ENCODE results near the gene PPIF. TPM values are rescaled to one million over a fixed set of nuclear protein-coding genes. Genes with fewer than 3 reads are reported as not detected.
A peak's percentile ranks its signal among the peaks of the same experiment; 100 is the strongest.

PPIF gene
- total and polyA plus RNA-seq, 2 of the 13 experiments (the other 11 are each of a cell fraction or from before 2014, with no cell fraction given) = 147 to 157 TPM

- TF ChIP-seq ZNF142 (CRISPR knock-in tag; IDR thresholded peaks at IDR 0.05) (no peak), CREBL2 (CRISPR knock-in tag; IDR thresholded peaks at IDR 0.05; ENCODE audit: borderline replicate concordance) (no peak), TBP (CRISPR knock-in tag; IDR thresholded peaks at IDR 0.05) (no peak), ZNF224 (CRISPR knock-in tag; IDR thresholded peaks at IDR 0.05) (no peak), RCOR2 (CRISPR knock-in tag; IDR thresholded peaks at IDR 0.05) (no peak), KDM5B (CRISPR knock-in tag; IDR thresholded peaks at IDR 0.05; ENCODE audit: borderline replicate concordance) (peak; percentile 35; the same call in 1 of the 2 replicates), ZNF280B (CRISPR knock-in tag; IDR thresholded peaks at IDR 0.05; ENCODE audit: borderline replicate concordance) (no peak), STAT6 (CRISPR knock-in tag; IDR thresholded peaks at IDR 0.05; ENCODE audit: borderline replicate concordance) (0 out of 2 replicates have a peak, but pooled peaks have one; percentile 24), ZFP36 (IDR thresholded peaks at IDR 0.05; ENCODE audit: borderline replicate concordance, low read depth, low read length, partially characterized antibody) (no peak), ZNF468 (CRISPR knock-in tag; IDR thresholded peaks at IDR 0.05) (no peak), SIX1 (CRISPR knock-in tag; IDR thresholded peaks at IDR 0.05; ENCODE audit: borderline replicate concordance) (no peak), SOX6 (IDR thresholded peaks at IDR 0.05) (no peak), SOX6 (CRISPR knock-in tag; IDR thresholded peaks at IDR 0.05) (peak; percentile 38), ZNF776 (CRISPR knock-in tag; IDR thresholded peaks at IDR 0.05) (no peak), SIX4 (CRISPR knock-in tag; IDR thresholded peaks at IDR 0.05) (no peak), THRA (CRISPR knock-in tag; IDR thresholded peaks at IDR 0.05; ENCODE audit: borderline replicate concordance) (0 out of 2 replicates have a peak, but pooled peaks have one; percentile 18), JUN (CRISPR knock-in tag; IDR thresholded peaks at IDR 0.05) (no peak)
Measured at GRCh38 chr10:79374312-79375191, 27.3 kb downstream of the PPIF start (continued).

Data from HepG2 (cell line).